A549 (cell line): ENCODE measurements around the gene ACTA2. TPM values are rescaled to one million over a fixed set of nuclear protein-coding genes. Genes with fewer than 3 reads are reported as not detected.

Experiments
- ATAC-seq, 2 experiments: fragments of 200-7000 bp in 1 of 2; fragments of >200 bp in 1 of 2; cut with Nextera tagmentation in 1 of 2; cut with Tn5 transposase in 1 of 2; 3 replicates each; pipeline versions ENCODE4 v1.8.0 to v1.9.1; 2018 to 2020; ENCODE audit warnings: mild to moderate bottlenecking in 1 of 2, moderate library complexity in 1 of 2
- CTCF ChIA-PET: fragments of 300-600 bp; sonication (Branson Sonifier 250); formaldehyde crosslinking; extraction: SDS; loops from one replicate; lab custom pipeline; 2021; ENCODE audit warnings: antibody characterized with exemption, inconsistent platforms; lab: Yijun Ruan, JAX
- POLR2A ChIA-PET: fragments of 350-600 bp; formaldehyde crosslinking; extraction: SDS; loops from one replicate; lab custom pipeline; 2021; ENCODE audit warnings: antibody characterized with exemption, inconsistent platforms; lab: Yijun Ruan, JAX
- DNase-seq, 2 experiments: peaks; one replicate each; pipeline versions ENCODE4 v3.0.0 to v3.0.0-alpha.2; 2011 to 2016; ENCODE audit warnings: low read depth in 1 of 2, low spot score in 1 of 2
- FAIRE-seq: peaks from 2 replicates; lab custom pipeline; 2011; peaks lifted over from hg19 to GRCh38; lab: Jason Lieb, UNC
- H3K27ac ChIP-seq, 2 experiments: fragments of >200 bp; sonication (Bioruptor Twin); formaldehyde crosslinking; 3 replicates each; pipeline ENCODE4 v1.5.1; 2016 to 2017
- H3K4me1 ChIP-seq: fragments of >200 bp; sonication (Bioruptor Twin); formaldehyde crosslinking; 3 replicates; pipeline ENCODE4 v1.6.1; 2016
- H3K4me2 ChIP-seq: fragments of >200 bp; sonication (Bioruptor Twin); formaldehyde crosslinking; 3 replicates; pipeline ENCODE4 v1.6.1; 2016
- H3K4me3 ChIP-seq: fragments of >200 bp; sonication (Bioruptor Twin); formaldehyde crosslinking; 3 replicates; pipeline ENCODE4 v1.5.1; 2016
- H3K9me3 ChIP-seq: fragments of >200 bp; sonication (Bioruptor Twin); formaldehyde crosslinking; 3 replicates; pipeline ENCODE4 v1.6.1; 2016
- CBX2 ChIP-seq: fragments of 200-600 bp; sonication (generic); IDR thresholded peaks from 2 replicates; pipeline ENCODE4 v1.6.1; 2016; ENCODE audit warnings: low read depth, mild to moderate bottlenecking, borderline replicate concordance
- FOXS1 ChIP-seq: fragments of 250-450 bp; sonication (Bioruptor Pico); IDR thresholded peaks from 2 replicates; pipeline ENCODE4 v1.5.0; 2020; ENCODE audit warnings: mild to moderate bottlenecking, moderate library complexity
- HDAC2 ChIP-seq: fragments of 200-600 bp; sonication (generic); IDR thresholded peaks from 2 replicates; pipeline ENCODE4 v1.6.1; 2016
- HEYL ChIP-seq: fragments of 250-450 bp; sonication (Bioruptor Pico); IDR thresholded peaks from 2 replicates; pipeline ENCODE4 v1.8.0; 2021; ENCODE audit warnings: mild to moderate bottlenecking, moderate library complexity
- KDM5A ChIP-seq: fragments of 200-600 bp; sonication (generic); IDR thresholded peaks from 2 replicates; pipeline ENCODE4 v1.6.1; 2016; ENCODE audit warnings: antibody characterized with exemption, mild to moderate bottlenecking
- MAFK ChIP-seq: fragments of 450-650 bp; IDR thresholded peaks from 2 replicates; pipeline ENCODE4 v1.6.1; 2014; ENCODE audit not compliant: partially characterized antibody
- MYC ChIP-seq: IDR thresholded peaks from 2 replicates; pipeline ENCODE4 v1.6.1; 2012; ENCODE audit warnings: mild to moderate bottlenecking, inconsistent platforms, low read length, improper control_type of control experiment, borderline replicate concordance
- NR3C1 ChIP-seq: fragments of >200 bp; sonication (Bioruptor Twin); formaldehyde crosslinking; IDR thresholded peaks from 3 replicates; pipeline ENCODE4 v1.6.1; 2017
- PHF8 ChIP-seq: fragments of 200-600 bp; sonication (generic); IDR thresholded peaks from 2 replicates; pipeline ENCODE4 v1.6.1; 2016; ENCODE audit warnings: low read depth, mild to moderate bottlenecking, antibody characterized with exemption, moderate library complexity, borderline replicate concordance
- RFX5 ChIP-seq: fragments of 450-650 bp; IDR thresholded peaks from 2 replicates; pipeline ENCODE4 v1.7.1; 2014; ENCODE audit warnings: antibody characterized with exemption, mild to moderate bottlenecking, moderate library complexity
- SREBF2 ChIP-seq: fragments of 450-650 bp; IDR thresholded peaks from 2 replicates; pipeline ENCODE4 v1.6.1; 2014; ENCODE audit warnings: mild to moderate bottlenecking, moderate library complexity
- WGBS: methylation state at CpG from one replicate; pipeline ENCODE4 v1.1.6; 2017; ENCODE audit errors: missing lambda C conversion rate; 5-methylcytosine and 5-hydroxymethylcytosine counted together
- polyA plus RNA-seq, 4 experiments: library from polyadenylated mRNA; depleted of rRNA in 3 of 4; stranded (reverse); fragments of >200 nt; fragmentation: RNase III in 1 of 4; extraction: RNeasy Plus Mini Kit Qiagen cat#74134 plus additional on column Dnase treatment in 1 of 4; gene quantifications; 2 replicates in 3 of 4; 3 replicates in 1 of 4; pipeline ENCODE4 v1.2.3, GENCODE V29; 2011 to 2017
- TF ChIP-seq, protein P1 (sequence below): fragments of 200-600 bp; sonication (generic); IDR thresholded peaks from 2 replicates; pipeline ENCODE4 v1.6.1; 2016; ENCODE audit warnings: antibody characterized with exemption, mild to moderate bottlenecking, moderate library complexity
- TF ChIP-seq, protein P2 (sequence below): IDR thresholded peaks from 2 replicates; pipeline ENCODE4 v1.6.1; 2012

ACTA2 gene
- polyA plus RNA-seq, 2 of the 4 experiments (the other 2 are of a cell fraction): 15.0 to 25.9 TPM

DNA sequence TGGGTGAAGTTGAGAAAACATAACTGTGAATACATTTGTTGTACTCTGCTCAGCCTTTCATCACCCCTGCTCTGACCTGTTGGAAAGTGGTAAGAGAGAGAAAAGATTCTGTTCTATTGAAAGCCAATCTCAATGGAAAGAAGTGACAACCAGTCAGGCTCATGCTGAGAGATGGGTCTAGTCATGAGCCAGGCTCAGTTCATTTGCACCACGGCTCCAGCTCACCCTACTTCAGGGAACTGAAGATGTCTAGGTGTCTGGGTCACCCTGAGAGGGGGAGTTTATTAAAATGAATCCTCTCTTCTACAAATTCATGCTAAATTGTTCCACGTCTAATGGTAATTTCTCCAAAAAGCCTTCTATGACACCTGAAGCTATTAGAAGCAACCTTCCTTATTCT lies 25.9 kb upstream of the ACTA2 start:
- Histone ChIP-seq H3K9me3 (no peaks in the 10 kb centered on the region), H3K27ac (no peak overlapping the region)
- no peak for DNase-seq
- no peak for TF ChIP-seq SREBF2
- TF ChIP-seq, protein P1, sequence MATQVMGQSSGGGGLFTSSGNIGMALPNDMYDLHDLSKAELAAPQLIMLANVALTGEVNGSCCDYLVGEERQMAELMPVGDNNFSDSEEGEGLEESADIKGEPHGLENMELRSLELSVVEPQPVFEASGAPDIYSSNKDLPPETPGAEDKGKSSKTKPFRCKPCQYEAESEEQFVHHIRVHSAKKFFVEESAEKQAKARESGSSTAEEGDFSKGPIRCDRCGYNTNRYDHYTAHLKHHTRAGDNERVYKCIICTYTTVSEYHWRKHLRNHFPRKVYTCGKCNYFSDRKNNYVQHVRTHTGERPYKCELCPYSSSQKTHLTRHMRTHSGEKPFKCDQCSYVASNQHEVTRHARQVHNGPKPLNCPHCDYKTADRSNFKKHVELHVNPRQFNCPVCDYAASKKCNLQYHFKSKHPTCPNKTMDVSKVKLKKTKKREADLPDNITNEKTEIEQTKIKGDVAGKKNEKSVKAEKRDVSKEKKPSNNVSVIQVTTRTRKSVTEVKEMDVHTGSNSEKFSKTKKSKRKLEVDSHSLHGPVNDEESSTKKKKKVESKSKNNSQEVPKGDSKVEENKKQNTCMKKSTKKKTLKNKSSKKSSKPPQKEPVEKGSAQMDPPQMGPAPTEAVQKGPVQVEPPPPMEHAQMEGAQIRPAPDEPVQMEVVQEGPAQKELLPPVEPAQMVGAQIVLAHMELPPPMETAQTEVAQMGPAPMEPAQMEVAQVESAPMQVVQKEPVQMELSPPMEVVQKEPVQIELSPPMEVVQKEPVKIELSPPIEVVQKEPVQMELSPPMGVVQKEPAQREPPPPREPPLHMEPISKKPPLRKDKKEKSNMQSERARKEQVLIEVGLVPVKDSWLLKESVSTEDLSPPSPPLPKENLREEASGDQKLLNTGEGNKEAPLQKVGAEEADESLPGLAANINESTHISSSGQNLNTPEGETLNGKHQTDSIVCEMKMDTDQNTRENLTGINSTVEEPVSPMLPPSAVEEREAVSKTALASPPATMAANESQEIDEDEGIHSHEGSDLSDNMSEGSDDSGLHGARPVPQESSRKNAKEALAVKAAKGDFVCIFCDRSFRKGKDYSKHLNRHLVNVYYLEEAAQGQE: no peak
- TF ChIP-seq FOXS1 (CRISPR knock-in tag): no peak
- no peak for TF ChIP-seq CBX2
- no peak for TF ChIP-seq PHF8
- TF ChIP-seq, all 56 proteins: peak for 0
- ATAC-seq (no peak), FAIRE-seq (no peak)
- POLR2A ChIA-PET: no interaction called here
- WGBS: 81% methylated on average over 2 of the region's 2 CpGs
- Histone ChIP-seq H3K4me3 (no peak overlapping the region), H3K4me1 (peaks cover 12% of the 10 kb centered on the region), H3K4me2 (no peak overlapping the region)
- CTCF ChIA-PET: interaction anchor here (0.9 to 1.7 kb wide), 3 partner anchors 12 to 51 kb away, joined by 5 to 7 read pairs (median 6); partner anchors contain the start of gene FAS

DNA sequence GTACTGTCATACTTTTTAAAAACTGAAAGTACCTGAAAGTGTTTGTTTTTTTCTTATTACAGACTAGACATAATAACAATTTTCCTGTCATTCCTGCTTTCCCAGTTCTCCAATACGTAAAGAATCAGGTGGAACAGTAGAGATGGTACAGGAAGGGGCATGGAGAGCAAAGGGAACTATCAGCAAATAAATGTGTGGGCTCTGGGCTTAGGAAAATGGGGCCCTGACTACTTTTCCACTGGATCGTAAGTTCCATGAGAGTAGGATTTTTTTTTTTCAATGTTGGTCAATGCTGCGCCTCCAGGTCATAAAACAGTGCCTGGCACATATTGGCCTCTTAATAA lies 22.8 kb upstream of the ACTA2 start:
- FAIRE-seq: no peak
- peak overlapping the region; percentile 86 for H3K4me2 ChIP-seq
- TF ChIP-seq NR3C1 (no peak), PHF8 (no peak), KDM5A (no peak), HEYL (CRISPR knock-in tag) (no peak), HDAC2 (no peak), MYC (no peak), RFX5 (no peak)
- TF ChIP-seq, all 56 proteins: peak for 0
- ChIA-PET CTCF (interaction anchor here (0.7 to 1.9 kb wide), 4 partner anchors 12 to 52 kb away, joined by 3 to 11 read pairs (median 5); no protein-coding TSS in a partner anchor), POLR2A (interaction anchor here (0.7 kb wide), 1 partner anchor 154 kb away, joined by 4 read pairs; no protein-coding TSS in a partner anchor)
- Histone ChIP-seq H3K9me3 (no peaks in the 10 kb centered on the region), H3K4me1 (peaks cover 12% of the 10 kb centered on the region), H3K27ac (peak overlapping the region; percentile 65 to 80), H3K4me3 (peak overlapping the region; percentile 44)
- ATAC-seq: peak; percentile 35 to 70; a peak in 4 of 6 replicates
- DNase-seq: no peak
- 53% methylated on average over 3 of the region's 3 CpGs for WGBS

- peak in 1 of 2 experiments; percentile 13 for DNase-seq
- 3% methylated on average over 7 of the region's 7 CpGs for WGBS
- ChIA-PET POLR2A (interaction anchor here (0.7 kb wide), 1 partner anchor 153 kb away, joined by 4 read pairs; no protein-coding TSS in a partner anchor), CTCF (interaction anchor here (0.6 to 1.9 kb wide), 4 partner anchors 12 to 1025 kb away, joined by 3 to 6 read pairs (median 4); no protein-coding TSS in a partner anchor)
- peak; percentile 81 to 90; a peak in 5 of 6 replicates for ATAC-seq
- Histone ChIP-seq H3K4me2 (peak overlapping the region; percentile 86), H3K27ac (peak overlapping the region; percentile 65 to 80), H3K9me3 (no peaks in the 10 kb centered on the region), H3K4me1 (peaks cover 12% of the 10 kb centered on the region), H3K4me3 (peak overlapping the region; percentile 44)
- FAIRE-seq: peak; percentile 54
- TF ChIP-seq PHF8 (peak; percentile 16; the same call in 1 of the 2 replicates), MAFK (no peak)
- TF ChIP-seq, protein P2, sequence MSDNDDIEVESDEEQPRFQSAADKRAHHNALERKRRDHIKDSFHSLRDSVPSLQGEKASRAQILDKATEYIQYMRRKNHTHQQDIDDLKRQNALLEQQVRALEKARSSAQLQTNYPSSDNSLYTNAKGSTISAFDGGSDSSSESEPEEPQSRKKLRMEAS: 0 out of 2 replicates have a peak, but pooled peaks have one; percentile 14
Measured at GRCh38 chr10:88974446-88975376, 22.1 kb upstream of the ACTA2 start.
